SK-N-SH (cell line): ENCODE measurements around the gene CFAP20DC. TPM values are rescaled to one million over a fixed set of nuclear protein-coding genes. Genes with fewer than 3 reads are reported as not detected.

Experiments
- CTCF ChIA-PET: fragments of 300-600, 350-600 bp; formaldehyde crosslinking; extraction: SDS; loops from one replicate; lab custom pipeline; 2021; lab: Yijun Ruan, JAX
- POLR2A ChIA-PET: fragments of 350-600 bp; sonication (Branson Sonifier 250); formaldehyde crosslinking; extraction: SDS; loops from one replicate; lab custom pipeline; 2020; ENCODE audit warnings: antibody characterized with exemption, inconsistent platforms; lab: Yijun Ruan, JAX
- DNase-seq: peaks from one replicate; pipeline ENCODE4 v3.0.0; 2012
- H2AFZ ChIP-seq: fragments of 200-600 bp; sonication (generic); 2 replicates; pipeline ENCODE4 v1.8.1; 2016; ENCODE audit warnings: antibody characterized with exemption, mild to moderate bottlenecking, low read depth
- H3F3A ChIP-seq: fragments of 200-600 bp; sonication (generic); replicated peaks from 2 replicates; pipeline ENCODE3; 2016; ENCODE audit warnings: antibody characterized with exemption, mild to moderate bottlenecking; ENCODE audit not compliant: insufficient read depth
- H3K27ac ChIP-seq, 2 experiments: fragments of 200-500 bp in 1 of 2; fragments of 200-600 bp in 1 of 2; sonication (Bioruptor generic) in 1 of 2; sonication (generic), shearing (Covaris generic) in 1 of 2; 2 replicates each; pipeline versions ENCODE4 v1.5.1 to v1.6.1; 2014 to 2016; ENCODE audit warnings: low read depth in 2 of 2, inconsistent platforms in 1 of 2, low read length in 1 of 2, mild to moderate bottlenecking in 1 of 2, mixed read lengths in 1 of 2
- H3K27me3 ChIP-seq: fragments of 200-600 bp; sonication (generic), shearing (Covaris generic); 2 replicates; pipeline ENCODE4 v1.6.1; 2016; ENCODE audit warnings: mixed run types; ENCODE audit not compliant: insufficient read depth
- H3K36me3 ChIP-seq, 2 experiments: fragments of 200-500 bp in 1 of 2; fragments of 200-600 bp in 1 of 2; sonication (Bioruptor generic) in 1 of 2; sonication (generic) in 1 of 2; replicated peaks in 1 of 2; 2 replicates each; pipeline versions ENCODE3 to v1.5.1; 2014 to 2016; ENCODE audit warnings: low read length in 1 of 2, mild to moderate bottlenecking in 1 of 2; ENCODE audit not compliant: insufficient read depth in 2 of 2, control insufficient read depth in 1 of 2
- H3K4me1 ChIP-seq, 2 experiments: fragments of 200-500 bp in 1 of 2; fragments of 200-600 bp in 1 of 2; sonication (Bioruptor generic) in 1 of 2; sonication (generic), shearing (Covaris generic) in 1 of 2; 2 replicates each; pipeline versions ENCODE4 v1.5.1 to v1.6.1; 2014 to 2016; ENCODE audit warnings: low read depth in 1 of 2, low read length in 1 of 2, mixed run types in 1 of 2; ENCODE audit not compliant: insufficient read depth in 2 of 2, control insufficient read depth in 1 of 2
- H3K4me2 ChIP-seq: fragments of 200-600 bp; sonication (generic), shearing (Covaris generic); 2 replicates; pipeline ENCODE4 v1.6.1; 2017; ENCODE audit warnings: mixed run types
- H3K4me3 ChIP-seq, 2 experiments: fragments of 200-500 bp in 1 of 2; fragments of 200-600 bp in 1 of 2; sonication (Bioruptor generic) in 1 of 2; sonication (generic), shearing (Covaris generic) in 1 of 2; 2 replicates each; pipeline versions ENCODE4 v1.5.1 to v1.8.1; 2014 to 2016; ENCODE audit warnings: low read depth in 2 of 2, inconsistent platforms in 1 of 2, low read length in 1 of 2, mild to moderate bottlenecking in 1 of 2, mixed read lengths in 1 of 2, moderate library complexity in 1 of 2
- H3K79me2 ChIP-seq: fragments of 200-600 bp; sonication (generic); 2 replicates; pipeline ENCODE4 v1.8.1; 2017; ENCODE audit warnings: mild to moderate bottlenecking; ENCODE audit not compliant: insufficient read depth
- H3K9ac ChIP-seq: fragments of 200-600 bp; sonication (generic); 2 replicates; pipeline ENCODE4 v1.6.1; 2017; ENCODE audit warnings: mixed run types
- H3K9me2 ChIP-seq: fragments of 200-600 bp; sonication (generic); 2 replicates; pipeline ENCODE4 v1.6.1; 2017; ENCODE audit warnings: mixed run types
- H3K9me3 ChIP-seq: fragments of 200-600 bp; sonication (generic); 2 replicates; pipeline ENCODE4 v1.6.1; 2017; ENCODE audit warnings: mixed run types, mild to moderate bottlenecking, moderate library complexity
- H4K20me1 ChIP-seq: fragments of 200-600 bp; sonication (generic); 2 replicates; pipeline ENCODE4 v1.6.1; 2017; ENCODE audit warnings: mild to moderate bottlenecking, mixed run types; ENCODE audit not compliant: insufficient read depth
- CHD2 ChIP-seq: fragments of 150-350 bp; IDR thresholded peaks from 2 replicates; pipeline ENCODE4 v1.6.1; 2018; ENCODE audit warnings: low read length; ENCODE audit not compliant: partially characterized antibody
- JUND ChIP-seq: IDR thresholded peaks from 2 replicates; pipeline ENCODE4 v1.4.0; 2012
- NRF1 ChIP-seq: IDR thresholded peaks from 2 replicates; pipeline ENCODE4 v1.6.1; 2012; ENCODE audit warnings: low read depth, mild to moderate bottlenecking, low read length
- POLR2AphosphoS5 ChIP-seq: IDR thresholded peaks from 2 replicates; pipeline ENCODE4 v1.6.1; 2012; ENCODE audit warnings: low read depth, low read length
- RCOR1 ChIP-seq: fragments of 150-350 bp; IDR thresholded peaks from 2 replicates; pipeline ENCODE4 v1.6.1; 2017; ENCODE audit warnings: antibody characterized with exemption, low read length
- RXRA ChIP-seq: IDR thresholded peaks from 2 replicates; pipeline ENCODE4 v1.4.0; 2012; ENCODE audit warnings: low read depth, mild to moderate bottlenecking, borderline replicate concordance
- SMC3 ChIP-seq: IDR thresholded peaks from 2 replicates; pipeline ENCODE4 v1.6.1; 2012; ENCODE audit warnings: low read depth, low read length, improper control_type of control experiment
- TAF1 ChIP-seq: IDR thresholded peaks from 2 replicates; pipeline ENCODE4 v1.6.1; 2012; ENCODE audit warnings: low read depth, mild to moderate bottlenecking, low read length, moderate library complexity, borderline replicate concordance
- TCF12 ChIP-seq: IDR thresholded peaks from 2 replicates; pipeline ENCODE4 v1.4.0; 2012
- TEAD4 ChIP-seq: IDR thresholded peaks from 2 replicates; pipeline ENCODE4 v1.4.0; 2012; ENCODE audit warnings: mild to moderate bottlenecking, borderline replicate concordance; ENCODE audit not compliant: insufficient read depth
- YY1 ChIP-seq: IDR thresholded peaks from 2 replicates; pipeline ENCODE4 v1.4.0; 2012; ENCODE audit warnings: low read depth, mild to moderate bottlenecking
- WGBS: methylation state at CpG from one replicate; pipeline ENCODE4 v1.1.6; 2017; ENCODE audit warnings: low lambda C conversion rate; 5-methylcytosine and 5-hydroxymethylcytosine counted together
- polyA plus RNA-seq, 3 experiments: library from polyadenylated mRNA; depleted of rRNA; stranded (reverse); fragments of >200 nt; gene quantifications; 2 replicates each; pipeline ENCODE4 v1.2.3, GENCODE V29; 2012
- TF ChIP-seq, protein P1 (sequence below): fragments of 150-350 bp; IDR thresholded peaks from 2 replicates; pipeline ENCODE4 v1.6.1; 2016; ENCODE audit warnings: mild to moderate bottlenecking, low read depth, low read length
- TF ChIP-seq, protein P2 (sequence below): fragments of 150-350 bp; IDR thresholded peaks from 2 replicates; pipeline ENCODE4 v1.6.1; 2017; ENCODE audit warnings: antibody characterized with exemption, low read length, low read depth, borderline replicate concordance
- TF ChIP-seq, protein P3 (sequence below): IDR thresholded peaks from 2 replicates; pipeline ENCODE4; 2012
- TF ChIP-seq, protein P4 (sequence below): IDR thresholded peaks from 2 replicates; pipeline ENCODE4 v1.4.0; 2012; ENCODE audit warnings: low read depth, borderline replicate concordance

The CFAP20DC gene
- polyA plus RNA-seq, 1 of the 3 experiments (the other 2 are of a cell fraction), result 1.8 TPM

DNA sequence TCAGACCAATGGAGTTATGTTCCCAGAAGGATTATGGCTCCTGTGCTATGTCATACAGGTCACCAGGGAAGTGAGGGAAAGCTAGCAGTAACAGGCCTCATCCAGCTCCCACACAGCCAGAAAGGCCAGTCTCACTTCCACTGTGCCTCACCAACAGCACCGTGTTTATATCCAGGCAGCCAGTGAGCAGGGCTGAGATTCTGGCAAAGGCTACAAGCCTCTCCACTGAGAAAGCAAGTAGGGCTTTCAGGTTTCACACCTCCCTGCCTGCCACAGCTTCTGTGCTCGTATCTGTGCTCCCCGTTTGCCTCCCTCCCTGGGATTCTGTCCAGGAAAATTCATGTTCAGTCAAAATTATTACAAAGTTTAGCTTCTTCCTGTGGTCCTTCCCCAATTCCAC, 14.9 kb upstream of the CFAP20DC start:
- Histone ChIP-seq H3K36me3 (no peaks in the 10 kb centered on the region), H3K27ac (no peak overlapping the region), H2AFZ (no peak overlapping the region), H3K9me3 (no peaks in the 10 kb centered on the region), H3F3A (no peaks in the 10 kb centered on the region), H3K4me3 (no peak overlapping the region), H3K4me1 (no peaks in the 10 kb centered on the region), H3K9ac (no peak overlapping the region), H3K79me2 (no peaks in the 10 kb centered on the region), H4K20me1 (no peaks in the 10 kb centered on the region), H3K27me3 (no peaks in the 10 kb centered on the region), H3K9me2 (no peaks in the 10 kb centered on the region), H3K4me2 (no peak overlapping the region)
- TF ChIP-seq RCOR1 (no peak), CHD2 (no peak), SMC3 (no peak), POLR2AphosphoS5 (no peak), YY1 (no peak), NRF1 (no peak), TAF1 (no peak), RXRA (no peak), JUND (no peak), TCF12 (no peak), TEAD4 (no peak)
- TF ChIP-seq, protein P1, sequence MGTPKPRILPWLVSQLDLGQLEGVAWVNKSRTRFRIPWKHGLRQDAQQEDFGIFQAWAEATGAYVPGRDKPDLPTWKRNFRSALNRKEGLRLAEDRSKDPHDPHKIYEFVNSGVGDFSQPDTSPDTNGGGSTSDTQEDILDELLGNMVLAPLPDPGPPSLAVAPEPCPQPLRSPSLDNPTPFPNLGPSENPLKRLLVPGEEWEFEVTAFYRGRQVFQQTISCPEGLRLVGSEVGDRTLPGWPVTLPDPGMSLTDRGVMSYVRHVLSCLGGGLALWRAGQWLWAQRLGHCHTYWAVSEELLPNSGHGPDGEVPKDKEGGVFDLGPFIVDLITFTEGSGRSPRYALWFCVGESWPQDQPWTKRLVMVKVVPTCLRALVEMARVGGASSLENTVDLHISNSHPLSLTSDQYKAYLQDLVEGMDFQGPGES, result no peak
- TF ChIP-seq, protein P2, sequence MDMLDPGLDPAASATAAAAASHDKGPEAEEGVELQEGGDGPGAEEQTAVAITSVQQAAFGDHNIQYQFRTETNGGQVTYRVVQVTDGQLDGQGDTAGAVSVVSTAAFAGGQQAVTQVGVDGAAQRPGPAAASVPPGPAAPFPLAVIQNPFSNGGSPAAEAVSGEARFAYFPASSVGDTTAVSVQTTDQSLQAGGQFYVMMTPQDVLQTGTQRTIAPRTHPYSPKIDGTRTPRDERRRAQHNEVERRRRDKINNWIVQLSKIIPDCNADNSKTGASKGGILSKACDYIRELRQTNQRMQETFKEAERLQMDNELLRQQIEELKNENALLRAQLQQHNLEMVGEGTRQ, result no peak
- TF ChIP-seq, protein P3, sequence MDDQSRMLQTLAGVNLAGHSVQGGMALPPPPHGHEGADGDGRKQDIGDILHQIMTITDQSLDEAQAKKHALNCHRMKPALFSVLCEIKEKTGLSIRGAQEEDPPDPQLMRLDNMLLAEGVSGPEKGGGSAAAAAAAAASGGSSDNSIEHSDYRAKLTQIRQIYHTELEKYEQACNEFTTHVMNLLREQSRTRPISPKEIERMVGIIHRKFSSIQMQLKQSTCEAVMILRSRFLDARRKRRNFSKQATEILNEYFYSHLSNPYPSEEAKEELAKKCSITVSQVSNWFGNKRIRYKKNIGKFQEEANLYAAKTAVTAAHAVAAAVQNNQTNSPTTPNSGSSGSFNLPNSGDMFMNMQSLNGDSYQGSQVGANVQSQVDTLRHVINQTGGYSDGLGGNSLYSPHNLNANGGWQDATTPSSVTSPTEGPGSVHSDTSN, result no peak
- TF ChIP-seq, protein P4, sequence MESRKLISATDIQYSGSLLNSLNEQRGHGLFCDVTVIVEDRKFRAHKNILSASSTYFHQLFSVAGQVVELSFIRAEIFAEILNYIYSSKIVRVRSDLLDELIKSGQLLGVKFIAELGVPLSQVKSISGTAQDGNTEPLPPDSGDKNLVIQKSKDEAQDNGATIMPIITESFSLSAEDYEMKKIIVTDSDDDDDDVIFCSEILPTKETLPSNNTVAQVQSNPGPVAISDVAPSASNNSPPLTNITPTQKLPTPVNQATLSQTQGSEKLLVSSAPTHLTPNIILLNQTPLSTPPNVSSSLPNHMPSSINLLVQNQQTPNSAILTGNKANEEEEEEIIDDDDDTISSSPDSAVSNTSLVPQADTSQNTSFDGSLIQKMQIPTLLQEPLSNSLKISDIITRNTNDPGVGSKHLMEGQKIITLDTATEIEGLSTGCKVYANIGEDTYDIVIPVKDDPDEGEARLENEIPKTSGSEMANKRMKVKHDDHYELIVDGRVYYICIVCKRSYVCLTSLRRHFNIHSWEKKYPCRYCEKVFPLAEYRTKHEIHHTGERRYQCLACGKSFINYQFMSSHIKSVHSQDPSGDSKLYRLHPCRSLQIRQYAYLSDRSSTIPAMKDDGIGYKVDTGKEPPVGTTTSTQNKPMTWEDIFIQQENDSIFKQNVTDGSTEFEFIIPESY, result no peak
- CTCF ChIA-PET, result interaction anchor here (0.6 kb wide), 1 partner anchor 835 kb away, joined by 3 read pairs; no protein-coding TSS in a partner anchor
- WGBS, result 87% methylated on average over 3 of the region's 3 CpGs
- no peak for DNase-seq
- POLR2A ChIA-PET, result no interaction called here
